NCI-H460 (cell line): ENCODE results near the gene PACS2. TPM values are rescaled to one million over a fixed set of nuclear protein-coding genes. Genes with fewer than 3 reads are reported as not detected.

Experiments used
- DNase-seq: peaks from one replicate; pipeline ENCODE4 v3.0.0-alpha.2; 2016; ENCODE audit warnings: low read depth; ENCODE audit errors: extremely low read depth
- total RNA-seq: library from RNA; depleted of rRNA; stranded (reverse); fragments of >200 nt; shearing (Covaris generic); gene quantifications from 2 replicates; pipeline ENCODE4 v1.2.3, GENCODE V29; 2014

Gene PACS2
- total RNA-seq, 1 experiment from 2014 or later: 30.7 TPM

GRCh38 chr14:105397350-105397931 lies 82.9 kb downstream of the PACS2 start:
- no peak for DNase-seq

DNA sequence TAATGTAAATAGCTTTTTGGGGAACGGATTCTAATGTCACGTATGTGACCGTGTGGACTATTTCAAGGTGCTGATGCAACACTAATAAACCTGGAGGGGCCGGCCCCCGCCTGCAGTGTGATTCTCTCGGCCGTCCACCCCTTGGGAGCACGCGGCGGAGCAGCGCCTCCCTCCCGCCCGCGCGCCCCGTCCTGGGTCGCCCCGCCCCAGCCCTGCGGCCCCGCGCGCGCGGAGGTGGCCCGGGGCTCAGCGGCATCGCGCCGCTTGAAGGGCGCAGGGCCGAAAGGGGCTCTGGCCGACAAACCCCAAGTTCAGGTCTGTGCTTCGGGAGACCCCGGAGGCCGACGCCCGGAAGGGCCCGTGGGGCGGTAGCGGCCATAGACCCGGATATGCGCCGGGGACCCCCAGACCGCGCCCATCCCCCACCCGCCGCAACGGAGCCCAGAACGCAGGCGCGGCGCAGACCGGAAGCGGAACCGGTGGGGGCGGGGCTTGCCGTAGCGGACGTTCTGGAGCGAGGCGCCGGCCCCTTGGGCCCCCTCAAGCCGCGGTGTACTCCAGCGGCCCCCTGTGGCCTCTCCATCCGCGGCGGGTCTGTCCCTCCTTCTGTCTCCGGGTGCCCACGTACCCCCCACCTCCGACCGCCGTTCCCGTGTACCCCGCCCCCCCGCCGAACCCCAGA lies 83.6 kb downstream of the PACS2 start, which contains the start of gene TEX22:
TEX22 (plus strand) TSS at position 495 of the 682 bp plus-strand sequence. CDS start 803 bp downstream, outside the sequence.
- DNase-seq: peak; percentile 67

GRCh38 chr14:105398726-105399465 lies 84.3 kb downstream of the PACS2 start:
- no peak for DNase-seq

DNA sequence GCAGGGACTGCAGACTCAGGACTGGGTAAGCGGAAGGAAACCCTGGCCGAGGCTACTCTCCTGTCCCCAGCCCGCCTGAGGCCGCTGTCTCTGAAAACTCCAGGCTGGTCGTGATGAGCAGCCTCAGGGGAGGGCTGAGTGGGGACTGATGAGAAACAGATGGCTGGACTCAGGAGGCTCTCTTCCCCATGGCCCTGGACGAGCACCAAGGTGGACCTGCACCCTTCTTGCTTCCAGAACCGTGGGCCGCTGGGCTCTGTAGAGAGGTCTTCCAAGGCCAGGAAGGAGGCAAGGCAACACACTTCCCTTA lies 84.9 kb downstream of the PACS2 start:
- DNase-seq: no peak

- no peak for DNase-seq
Measured at GRCh38 chr14:105400016-105400415, 85.5 kb downstream of the PACS2 start.

DNA sequence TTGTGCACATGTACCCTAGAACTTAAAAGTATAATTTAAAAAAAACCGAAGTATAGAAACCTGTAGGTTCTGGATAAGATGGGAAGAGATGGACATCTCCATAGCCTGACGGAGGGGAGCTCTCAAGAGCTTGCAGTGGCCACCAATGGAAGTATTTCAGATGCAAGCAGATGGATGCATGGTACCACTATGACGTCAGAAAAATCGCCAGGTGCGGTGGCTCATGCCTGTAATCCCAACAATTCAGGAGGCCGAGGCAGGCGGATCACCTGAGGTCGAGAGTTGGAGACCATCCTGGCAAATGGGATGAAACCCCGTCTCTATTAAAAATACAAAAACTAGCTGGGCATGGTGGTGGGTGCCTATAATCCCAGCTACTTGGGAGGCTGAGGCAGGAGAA lies 87.2 kb downstream of the PACS2 start:
- no peak for DNase-seq

GRCh38 chr14:105408592-105408991 lies 94.0 kb downstream of the PACS2 start:
- no peak for DNase-seq

GRCh38 chr14:105409364-105409763 lies 94.8 kb downstream of the PACS2 start:
- DNase-seq: no peak

DNA sequence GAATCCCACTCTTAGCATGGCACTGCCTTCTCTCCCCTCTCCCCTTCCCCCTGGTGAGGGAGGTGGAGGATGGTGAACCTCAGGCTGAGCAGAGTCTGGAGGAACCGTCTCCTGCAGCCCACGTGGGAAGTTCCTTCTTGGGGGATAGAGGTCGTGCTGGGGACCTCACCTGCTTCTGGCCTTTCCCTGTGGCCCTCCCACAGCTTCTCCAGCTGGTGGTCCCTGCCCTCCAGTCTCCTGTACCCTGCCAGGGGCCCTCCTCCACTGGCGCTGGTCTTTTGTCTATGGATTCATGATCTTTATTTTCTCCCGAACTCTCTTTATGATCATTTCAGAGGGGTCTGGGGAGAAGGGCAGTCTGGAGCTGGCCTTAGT lies 96.1 kb downstream of the PACS2 start:
- no peak for DNase-seq

- DNase-seq: peak; percentile 44
Measured at GRCh38 chr14:105411017-105411941, 96.7 kb downstream of the PACS2 start.

- no peak for DNase-seq
Measured at GRCh38 chr14:105411985-105412770, 97.6 kb downstream of the PACS2 start.

DNA sequence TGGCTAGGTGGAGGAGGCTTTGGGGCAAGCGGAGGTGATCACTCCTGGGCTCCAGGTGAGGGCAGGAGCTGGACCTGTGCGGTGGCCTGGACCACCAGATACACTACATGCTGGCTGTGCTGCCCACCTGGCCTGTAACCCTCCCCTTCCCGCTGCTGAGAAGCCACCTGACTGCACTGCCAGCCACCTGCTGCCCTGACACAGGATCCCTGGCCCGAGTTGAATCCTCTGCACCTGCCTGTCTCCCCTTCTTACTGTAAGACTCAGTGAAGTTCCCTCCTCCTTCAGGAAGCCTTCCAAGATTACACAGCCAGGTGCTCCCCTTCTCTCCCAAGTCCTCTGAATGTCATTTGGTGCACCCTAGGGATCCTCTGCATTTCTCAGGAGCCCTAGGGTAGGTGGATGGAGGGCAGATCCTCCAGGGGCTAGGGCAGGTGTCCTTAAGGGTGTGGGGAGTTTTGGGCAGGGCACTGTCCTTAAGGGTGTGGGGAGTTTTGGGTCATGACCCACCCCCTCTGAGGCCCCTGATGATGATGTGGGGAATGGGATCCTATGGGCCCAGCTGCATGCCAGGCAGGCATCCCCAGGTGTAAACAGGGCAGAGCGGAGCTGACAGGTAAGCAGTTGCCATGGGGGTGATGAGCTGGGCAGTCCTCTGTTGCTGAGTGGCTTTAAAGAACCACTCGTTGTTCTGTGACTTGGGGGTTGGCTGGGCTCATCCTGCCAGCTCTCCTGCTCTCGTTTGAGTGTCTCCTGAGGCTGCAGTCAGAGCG lies 98.4 kb downstream of the PACS2 start:
- DNase-seq: no peak

GRCh38 chr14:105413544-105413886 lies 99.0 kb downstream of the PACS2 start:
- DNase-seq: no peak

DNA sequence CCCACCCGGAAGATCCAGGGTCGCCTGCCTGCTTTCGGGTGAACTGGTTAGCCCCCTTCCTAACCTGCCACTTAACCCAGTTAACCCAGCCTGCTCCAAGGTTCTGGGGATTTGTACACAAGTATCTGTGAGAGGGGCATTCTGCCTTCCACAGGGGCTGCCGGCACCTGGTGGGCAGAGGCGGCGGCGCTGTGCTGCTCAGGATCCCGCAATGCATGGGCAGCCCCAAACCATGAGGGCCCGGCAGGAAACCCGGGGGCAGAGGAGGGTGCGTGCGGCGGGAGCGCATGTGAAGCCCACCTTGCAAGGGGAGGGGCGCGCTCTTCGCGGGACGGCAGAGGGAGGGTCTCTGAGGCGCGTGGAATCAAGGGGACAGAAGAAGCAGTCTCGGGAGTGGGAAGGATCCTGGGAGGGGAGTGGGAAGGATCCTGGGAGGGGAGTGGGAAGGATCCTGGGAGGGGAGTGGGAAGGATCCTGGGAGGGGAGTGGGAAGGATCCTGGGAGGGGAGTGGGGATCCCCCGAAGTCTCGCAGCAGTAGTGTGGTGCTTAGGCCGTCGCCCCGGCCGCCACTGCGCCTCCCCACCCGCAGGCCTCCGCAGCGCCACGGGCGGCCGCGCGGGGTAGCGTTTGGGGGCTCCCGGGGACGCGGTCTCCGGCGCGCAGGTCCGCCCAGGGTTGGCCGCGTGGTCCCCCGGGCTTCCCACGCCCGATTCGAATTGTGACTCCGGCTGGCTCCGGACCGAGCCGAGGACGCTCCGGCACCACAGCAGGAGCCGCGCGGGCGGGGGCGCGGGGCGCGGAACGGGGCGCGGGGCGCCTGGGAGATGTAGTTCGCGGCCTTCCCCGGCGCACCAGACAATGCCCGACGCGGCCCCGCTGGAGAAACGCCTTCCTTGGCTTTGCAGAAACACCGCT lies 100.2 kb downstream of the PACS2 start:
- DNase-seq: peak; percentile 41

DNA sequence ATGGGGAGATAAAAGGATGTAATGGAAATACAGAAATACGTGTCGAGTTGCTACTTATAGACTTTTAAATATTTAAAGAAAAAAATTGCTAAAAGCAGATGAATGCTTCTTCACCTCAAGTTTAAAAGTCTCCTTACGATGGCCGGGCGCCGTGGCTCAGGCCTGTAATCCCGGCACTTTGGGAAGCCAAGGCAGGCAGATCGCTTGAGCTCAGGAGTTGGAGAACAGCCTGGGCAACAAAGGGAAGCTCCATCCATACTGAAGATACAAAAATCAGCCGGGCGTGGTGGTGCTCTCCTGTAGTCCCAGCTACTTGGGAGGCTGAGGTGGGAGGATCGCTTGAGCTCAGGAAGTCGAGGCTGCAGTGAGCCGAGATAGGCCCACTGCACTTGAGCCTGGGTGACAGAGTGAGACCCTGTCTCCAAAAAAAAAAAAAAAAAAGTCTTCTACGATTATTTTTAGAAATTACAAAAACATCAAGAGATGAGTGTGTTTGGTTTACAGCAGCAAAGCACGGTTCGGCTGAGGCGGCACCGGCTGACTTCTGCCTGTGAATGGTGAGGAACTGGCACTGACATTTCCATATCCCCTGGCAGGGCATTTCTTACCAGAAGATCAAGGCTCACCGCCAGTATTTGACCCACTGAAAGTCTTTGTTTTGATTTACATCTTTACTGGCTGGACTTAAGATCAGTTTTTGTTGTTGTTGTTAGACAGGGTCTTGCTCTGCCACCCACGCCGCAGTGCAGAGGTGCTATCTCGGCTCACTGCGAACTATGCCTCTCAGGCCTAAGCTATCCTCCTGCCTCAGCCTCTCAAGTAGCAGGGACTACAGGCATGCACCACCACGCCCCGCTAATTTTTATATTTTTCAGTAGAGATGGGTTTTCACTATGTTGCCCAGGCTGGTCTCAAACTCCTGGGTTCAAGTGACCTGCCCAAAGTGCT lies 101.2 kb downstream of the PACS2 start:
- no peak for DNase-seq

DNA sequence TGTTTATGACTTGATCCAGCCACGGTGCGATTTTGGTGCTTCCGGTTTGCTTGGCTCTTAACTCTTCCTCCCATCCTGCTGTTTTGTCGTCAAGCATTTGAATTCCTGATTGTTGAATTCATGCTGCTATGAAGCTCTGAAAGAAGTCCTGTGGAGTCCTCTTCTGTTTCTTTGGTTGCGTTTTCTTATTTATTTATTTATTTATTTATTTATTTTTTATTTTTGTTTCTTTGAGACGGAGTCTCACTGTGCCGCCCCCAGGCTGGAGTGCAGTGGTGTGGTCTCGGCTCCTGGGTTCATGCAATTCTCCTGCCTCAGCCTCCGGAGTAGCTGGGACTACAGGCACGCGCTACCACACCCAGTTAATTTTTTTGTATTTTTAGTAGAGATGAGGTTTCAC lies 102.1 kb downstream of the PACS2 start:
- DNase-seq: no peak

GRCh38 chr14:105417690-105418121 lies 103.2 kb downstream of the PACS2 start:
- DNase-seq: no peak
